PFSK-1 (cell line): ENCODE data around the gene KLHDC4.

ENCODE experiments used
- FOXP2 ChIP-seq: optimal IDR thresholded peaks from 2 replicates; pipeline ENCODE3; 2011; ENCODE audit warnings: borderline replicate concordance, control low read depth, inconsistent platforms; ENCODE audit not compliant: insufficient read depth; ENCODE audit errors: extremely low read length, extremely low read depth
- POLR2AphosphoS5 ChIP-seq: IDR thresholded peaks from 2 replicates; pipeline ENCODE4 v1.6.1; 2012; ENCODE audit warnings: low read depth, mild to moderate bottlenecking, control low read depth, low read length, moderate library complexity
- REST ChIP-seq, 2 experiments: IDR thresholded peaks; 2 replicates each; pipeline versions ENCODE4 v1.6.1 to v1.8.0; 2011 to 2012; ENCODE audit warnings: low read depth in 2 of 2, low read length in 2 of 2, control low read depth in 1 of 2, inconsistent platforms in 1 of 2, mild to moderate bottlenecking in 1 of 2, moderate library complexity in 1 of 2; ENCODE audit not compliant: insufficient read depth in 1 of 2
- SIN3A ChIP-seq: IDR thresholded peaks from 2 replicates; pipeline ENCODE4 v1.6.1; 2012; ENCODE audit warnings: mild to moderate bottlenecking, low read length, moderate library complexity, borderline replicate concordance; ENCODE audit not compliant: insufficient read depth
- TAF1 ChIP-seq: IDR thresholded peaks from 2 replicates; pipeline ENCODE4 v1.6.1; 2012; ENCODE audit warnings: low read length, control low read depth, borderline replicate concordance; ENCODE audit not compliant: insufficient read depth

The KLHDC4 gene

GRCh38 chr16:87757841-87758426 lies 7.9 kb downstream of the KLHDC4 start:
- TF ChIP-seq TAF1: no peak
- TF ChIP-seq REST (IDR thresholded peaks at IDR 0.05; ENCODE audit: insufficient read depth in 1 of 2, low read depth in 2 of 2, low read length in 2 of 2): no peak
- no peak for TF ChIP-seq FOXP2
- no peak for TF ChIP-seq SIN3A
- no peak for TF ChIP-seq POLR2AphosphoS5

- no peak for TF ChIP-seq FOXP2
- TF ChIP-seq TAF1: no peak
- TF ChIP-seq REST (IDR thresholded peaks at IDR 0.05; ENCODE audit: insufficient read depth in 1 of 2, low read depth in 2 of 2, low read length in 2 of 2): no peak
- TF ChIP-seq POLR2AphosphoS5: no peak
- no peak for TF ChIP-seq SIN3A
These were observed 11.3 kb downstream of the KLHDC4 start for GRCh38 chr16:87754535-87754934.

GRCh38 chr16:87747626-87748414 lies 18.0 kb downstream of the KLHDC4 start:
- TF ChIP-seq SIN3A (no peak), FOXP2 (no peak), POLR2AphosphoS5 (no peak), REST (IDR thresholded peaks at IDR 0.05; ENCODE audit: insufficient read depth in 1 of 2, low read depth in 2 of 2, low read length in 2 of 2) (no peak), TAF1 (no peak)

GRCh38 chr16:87746178-87746577 lies 19.6 kb downstream of the KLHDC4 start:
- TF ChIP-seq REST (IDR thresholded peaks at IDR 0.05; ENCODE audit: insufficient read depth in 1 of 2, low read depth in 2 of 2, low read length in 2 of 2): no peak
- TF ChIP-seq FOXP2: no peak
- TF ChIP-seq TAF1: no peak
- no peak for TF ChIP-seq POLR2AphosphoS5
- no peak for TF ChIP-seq SIN3A
